Diencephalon (tissue), 1 donor: Measurements from ENCODE around the gene ASB13. TPM values are rescaled to one million over a fixed set of nuclear protein-coding genes. Genes with fewer than 3 reads are reported as not detected.

Experiments used
- small RNA-seq: library from RNA; depleted of rRNA; stranded (forward); fragments of <200 nt; gene quantifications from one replicate; pipeline ENCODE3, GENCODE V24; 2014
- total RNA-seq: library from RNA; depleted of rRNA; stranded (reverse); fragments of >200 nt; gene quantifications from one replicate; pipeline ENCODE4 v1.2.3, GENCODE V29; 2014

ASB13 gene
- 12.7 TPM for total RNA-seq

GRCh38 chr10:5666008-5666840 is at the start of gene ASB13:
TSS of gene ASB13 (minus strand) at chr10:5666595. CDS start at chr10:5666551, 44 bp downstream.

GRCh38 chr10:5684318-5684970 is 18.0 kb upstream of the ASB13 start, which contains the start of gene TASOR2:
TSS of gene TASOR2 (plus strand) at chr10:5684838. CDS start at chr10:5720643, 35,805 bp downstream.

Small RNA genes within 50 kb of the gene (small RNA-seq; reads per million reads assigned to genes)
- gene AL365356.2 (not detected), gene RN7SL445P (not detected)

Other genes starting within 250 kb of the ASB13 start
- not detected for gene CALML5, start 167.0 kb downstream of the ASB13 start, total RNA-seq
- gene CALML3, start 141.6 kb downstream of the ASB13 start, total RNA-seq = 0.69 TPM
- gene TASOR2, start 18.2 kb upstream of the ASB13 start, total RNA-seq = 103 TPM
- 347 TPM for gene GDI2, start 146.8 kb upstream of the ASB13 start, total RNA-seq
- 7.8 TPM for gene ANKRD16, start 223.3 kb upstream of the ASB13 start, total RNA-seq
- gene FBH1, start 223.6 kb upstream of the ASB13 start, total RNA-seq = 45.2 TPM